Mesendoderm (in vitro differentiated cells): ENCODE results near the gene QSOX1.

ENCODE experiments used
- DNase-seq: peaks from one replicate; pipeline ENCODE4 v3.0.0; 2013
- H2AK5ac ChIP-seq: 2 replicates; pipeline ENCODE4 v1.6.1; 2013; ENCODE audit warnings: low read length, inconsistent platforms
- H2BK120ac ChIP-seq: 2 replicates; pipeline ENCODE4 v1.6.1; 2013; ENCODE audit warnings: low read depth, mild to moderate bottlenecking, low read length, moderate library complexity, mixed read lengths
- H2BK15ac ChIP-seq: replicated peaks from 2 replicates; pipeline ENCODE4 v1.6.1; 2013; ENCODE audit warnings: low read depth, mild to moderate bottlenecking, moderate library complexity
- H2BK5ac ChIP-seq: 2 replicates; pipeline ENCODE4 v1.6.1; 2013; ENCODE audit warnings: low read length, inconsistent platforms
- H3K18ac ChIP-seq: 2 replicates; pipeline ENCODE4 v1.6.1; 2013; ENCODE audit warnings: mild to moderate bottlenecking, low read length, mixed read lengths
- H3K23ac ChIP-seq: one replicate; pipeline ENCODE4 v1.6.1; 2013; ENCODE audit warnings: low read length
- H3K27ac ChIP-seq: 2 replicates; pipeline ENCODE4 v1.5.1; 2013; ENCODE audit warnings: low read depth, mild to moderate bottlenecking, inconsistent platforms, low read length, moderate library complexity
- H3K27me3 ChIP-seq: 2 replicates; pipeline ENCODE4 v1.6.1; 2013; ENCODE audit warnings: low read length, control low read depth, mild to moderate bottlenecking, inconsistent platforms; ENCODE audit not compliant: insufficient read depth, poor library complexity
- H3K36me3 ChIP-seq: 2 replicates; pipeline ENCODE4 v1.6.1; 2013; ENCODE audit warnings: low read length, inconsistent platforms; ENCODE audit not compliant: control insufficient read depth, insufficient read depth
- H3K4ac ChIP-seq: one replicate; pipeline ENCODE4 v1.6.1; 2013; ENCODE audit warnings: low read depth, mild to moderate bottlenecking, low read length, moderate library complexity
- H3K4me1 ChIP-seq: 2 replicates; pipeline ENCODE4 v1.6.1; 2013; ENCODE audit warnings: low read depth, low read length, inconsistent platforms; ENCODE audit not compliant: control insufficient read depth
- H3K4me2 ChIP-seq: 2 replicates; pipeline ENCODE4 v1.6.1; 2013; ENCODE audit warnings: low read length
- H3K4me3 ChIP-seq: 2 replicates; pipeline ENCODE4 v1.5.1; 2013; ENCODE audit warnings: mild to moderate bottlenecking, low read length
- H3K56ac ChIP-seq: one replicate; pipeline ENCODE4 v1.6.1; 2013; ENCODE audit warnings: low read length
- H3K79me1 ChIP-seq: 2 replicates; pipeline ENCODE4 v1.6.1; 2013; ENCODE audit warnings: low read length, inconsistent platforms
- H3K79me2 ChIP-seq: 2 replicates; pipeline ENCODE4 v1.6.1; 2013; ENCODE audit warnings: mild to moderate bottlenecking, low read length; ENCODE audit not compliant: control insufficient read depth, insufficient read depth
- H3K9ac ChIP-seq: 2 replicates; pipeline ENCODE4 v1.6.1; 2013; ENCODE audit warnings: low read length, inconsistent platforms
- H4K5ac ChIP-seq: one replicate; pipeline ENCODE4 v1.6.1; 2013; ENCODE audit warnings: low read length
- H4K8ac ChIP-seq: one replicate; pipeline ENCODE4 v1.6.1; 2013; ENCODE audit warnings: low read depth, mild to moderate bottlenecking, control low read depth, low read length, moderate library complexity
- WGBS: extraction: QIAGEN DNeasy Blood & Tissue Kit; methylation state at CpG from one replicate; pipeline ENCODE4 v1.1.7; 2013; ENCODE audit warnings: low lambda C conversion rate, missing lambda C conversion rate; ENCODE audit not compliant: insufficient coverage; ENCODE audit errors: extremely low coverage; 5-methylcytosine and 5-hydroxymethylcytosine counted together

QSOX1 gene

DNA sequence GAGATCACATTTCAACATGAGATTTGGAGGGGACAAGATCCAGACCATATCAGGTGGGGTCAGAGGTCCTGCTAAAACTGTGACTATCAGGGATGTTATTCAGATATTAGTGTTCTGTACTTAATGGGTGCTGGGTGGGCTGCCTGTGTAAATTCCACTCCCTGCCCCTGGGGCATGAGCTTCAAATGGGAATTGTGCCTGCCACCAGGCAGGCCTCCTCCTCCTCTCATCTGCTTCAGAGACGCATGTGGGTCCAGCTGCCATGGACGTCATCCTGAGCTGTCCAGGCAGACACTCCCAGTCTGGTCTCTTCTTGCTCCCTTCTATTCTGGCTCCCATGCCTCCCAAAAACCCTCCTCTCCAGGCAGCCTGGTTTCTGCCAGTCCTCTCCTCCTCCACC lies 10.4 kb downstream of the QSOX1 start:
- Histone ChIP-seq H3K23ac (no peak overlapping the region), H2BK120ac (no peak overlapping the region), H2BK15ac (no peak overlapping the region), H3K18ac (no peak overlapping the region), H3K9ac (no peak overlapping the region), H3K4me2 (no peak overlapping the region), H3K27ac (no peak overlapping the region), H3K79me2 (peaks cover 2% of the 10 kb centered on the region), H3K4me3 (no peak overlapping the region), H4K8ac (no peak overlapping the region), H3K27me3 (no peaks in the 10 kb centered on the region), H2BK5ac (no peak overlapping the region), H4K5ac (no peak overlapping the region), H3K4ac (no peak overlapping the region), H3K4me1 (peaks cover 4% of the 10 kb centered on the region), H2AK5ac (no peak overlapping the region), H3K79me1 (peaks cover 10% of the 10 kb centered on the region), H3K36me3 (no peaks in the 10 kb centered on the region), H3K56ac (no peak overlapping the region)
- DNase-seq: no peak
- WGBS: no CpG with 5 or more reads among the region's 2 CpGs

GRCh38 chr1:180165509-180166435 lies 11.1 kb downstream of the QSOX1 start:
- Histone ChIP-seq H2BK5ac (no peak overlapping the region), H2AK5ac (no peak overlapping the region), H3K56ac (no peak overlapping the region), H3K27ac (no peak overlapping the region), H3K36me3 (no peaks in the 10 kb centered on the region), H3K9ac (no peak overlapping the region), H2BK15ac (no peak overlapping the region), H4K5ac (no peak overlapping the region), H3K79me1 (peaks cover 9% of the 10 kb centered on the region), H3K4me2 (no peak overlapping the region), H3K27me3 (no peaks in the 10 kb centered on the region), H3K18ac (no peak overlapping the region), H4K8ac (no peak overlapping the region), H3K4me3 (no peak overlapping the region), H2BK120ac (no peak overlapping the region), H3K4ac (no peak overlapping the region), H3K79me2 (peaks cover 2% of the 10 kb centered on the region), H3K4me1 (peaks cover 4% of the 10 kb centered on the region), H3K23ac (no peak overlapping the region)
- DNase-seq: no peak
- no CpG with 5 or more reads among the region's 12 CpGs for WGBS

DNA sequence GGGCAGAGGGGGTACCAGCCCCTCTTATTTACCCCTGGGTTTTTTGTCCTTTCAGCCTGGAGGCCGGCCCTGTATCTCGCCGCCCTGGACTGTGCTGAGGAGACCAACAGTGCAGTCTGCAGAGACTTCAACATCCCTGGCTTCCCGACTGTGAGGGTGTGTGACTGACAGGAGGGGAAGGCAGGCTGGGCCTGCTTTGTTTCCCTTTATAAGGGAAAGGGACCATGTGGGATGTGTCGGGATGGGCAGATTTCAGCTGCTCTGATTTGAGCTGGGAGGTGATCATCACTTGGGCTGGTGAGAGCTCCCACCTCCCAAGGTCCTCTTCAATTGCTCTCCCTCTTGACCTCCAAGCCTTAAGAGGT lies 11.7 kb downstream of the QSOX1 start:
- H3K27me3 ChIP-seq: no peaks in the 10 kb centered on the region
- H2BK5ac ChIP-seq: no peak overlapping the region
- no peak overlapping the region for H3K27ac ChIP-seq
- no peak overlapping the region for H3K4me2 ChIP-seq
- no peak overlapping the region for H3K4me3 ChIP-seq
- H3K79me1 ChIP-seq: peaks cover 9% of the 10 kb centered on the region
- H3K18ac ChIP-seq: no peak overlapping the region
- no CpG with 5 or more reads among the region's 5 CpGs for WGBS
- H2AK5ac ChIP-seq: no peak overlapping the region
- no peak overlapping the region for H3K23ac ChIP-seq
- peaks cover 2% of the 10 kb centered on the region for H3K79me2 ChIP-seq
- no peak for DNase-seq
- no peak overlapping the region for H3K9ac ChIP-seq
- no peak overlapping the region for H3K4ac ChIP-seq
- no peak overlapping the region for H3K56ac ChIP-seq
- H2BK120ac ChIP-seq: no peak overlapping the region
- H3K4me1 ChIP-seq: peaks cover 4% of the 10 kb centered on the region
- no peak overlapping the region for H4K5ac ChIP-seq
- H4K8ac ChIP-seq: no peak overlapping the region
- no peaks in the 10 kb centered on the region for H3K36me3 ChIP-seq
- H2BK15ac ChIP-seq: no peak overlapping the region

GRCh38 chr1:180167021-180167701 lies 12.5 kb downstream of the QSOX1 start:
- WGBS: no CpG with 5 or more reads among the region's 8 CpGs
- Histone ChIP-seq H2AK5ac (no peak overlapping the region), H3K9ac (no peak overlapping the region), H3K4me3 (no peak overlapping the region), H4K5ac (no peak overlapping the region), H3K56ac (no peak overlapping the region), H3K27me3 (no peaks in the 10 kb centered on the region), H3K79me2 (peaks cover 2% of the 10 kb centered on the region), H3K4me1 (peaks cover 4% of the 10 kb centered on the region), H3K36me3 (no peaks in the 10 kb centered on the region), H4K8ac (no peak overlapping the region), H3K4ac (no peak overlapping the region), H2BK120ac (no peak overlapping the region), H2BK5ac (no peak overlapping the region), H3K18ac (no peak overlapping the region), H3K79me1 (peaks cover 9% of the 10 kb centered on the region), H3K4me2 (no peak overlapping the region), H3K27ac (no peak overlapping the region), H3K23ac (no peak overlapping the region), H2BK15ac (no peak overlapping the region)
- DNase-seq: no peak

GRCh38 chr1:180167721-180168467 lies 13.2 kb downstream of the QSOX1 start:
- Histone ChIP-seq H3K27ac (no peak overlapping the region), H4K8ac (no peak overlapping the region), H3K36me3 (no peaks in the 10 kb centered on the region)

More at GRCh38 chr1:180167721-180168467, 13.2 kb downstream of the QSOX1 start:
- Histone ChIP-seq H3K79me1 (peaks cover 9% of the 10 kb centered on the region), H3K79me2 (peaks cover 2% of the 10 kb centered on the region), H3K56ac (no peak overlapping the region), H3K4me3 (no peak overlapping the region), H2AK5ac (no peak overlapping the region), H3K4me1 (peaks cover 4% of the 10 kb centered on the region), H3K4ac (no peak overlapping the region), H2BK5ac (no peak overlapping the region), H3K23ac (no peak overlapping the region), H3K9ac (no peak overlapping the region), H3K27me3 (no peaks in the 10 kb centered on the region), H4K5ac (no peak overlapping the region), H2BK15ac (no peak overlapping the region), H2BK120ac (no peak overlapping the region), H3K18ac (no peak overlapping the region), H3K4me2 (no peak overlapping the region)
- DNase-seq: peak; percentile 93
- WGBS: no CpG with 5 or more reads among the region's 13 CpGs
